Measurements from ENCODE around the gene GCLC. TPM values are rescaled to one million over a fixed set of nuclear protein-coding genes. Genes with fewer than 3 reads are reported as not detected.

Gene GCLC
- total and polyA plus RNA-seq, 2 donors from 2014 or later: 14.8 to 31.8 TPM

DNA sequence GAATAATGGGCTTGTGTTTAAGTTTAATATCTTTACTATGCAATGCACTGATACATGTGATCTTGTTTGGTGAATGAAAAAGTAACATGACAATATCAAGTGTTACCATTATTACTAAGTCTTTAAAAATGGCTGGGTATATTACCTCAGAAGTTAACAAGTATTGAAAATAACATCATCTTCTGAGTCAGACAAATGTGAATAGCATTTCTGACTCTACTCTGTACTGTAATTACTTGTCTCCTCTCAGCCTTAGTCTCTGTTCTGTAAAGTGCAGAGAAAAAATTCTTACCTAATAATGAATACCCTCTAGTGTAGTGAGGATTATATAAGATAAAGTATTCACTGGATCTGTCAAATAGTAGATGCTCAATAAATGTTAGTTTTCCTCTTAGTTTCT lies 47.0 kb upstream of the GCLC start:
- DNase-seq (no peak), FAIRE-seq (no peak)
- TF ChIP-seq, protein P1, sequence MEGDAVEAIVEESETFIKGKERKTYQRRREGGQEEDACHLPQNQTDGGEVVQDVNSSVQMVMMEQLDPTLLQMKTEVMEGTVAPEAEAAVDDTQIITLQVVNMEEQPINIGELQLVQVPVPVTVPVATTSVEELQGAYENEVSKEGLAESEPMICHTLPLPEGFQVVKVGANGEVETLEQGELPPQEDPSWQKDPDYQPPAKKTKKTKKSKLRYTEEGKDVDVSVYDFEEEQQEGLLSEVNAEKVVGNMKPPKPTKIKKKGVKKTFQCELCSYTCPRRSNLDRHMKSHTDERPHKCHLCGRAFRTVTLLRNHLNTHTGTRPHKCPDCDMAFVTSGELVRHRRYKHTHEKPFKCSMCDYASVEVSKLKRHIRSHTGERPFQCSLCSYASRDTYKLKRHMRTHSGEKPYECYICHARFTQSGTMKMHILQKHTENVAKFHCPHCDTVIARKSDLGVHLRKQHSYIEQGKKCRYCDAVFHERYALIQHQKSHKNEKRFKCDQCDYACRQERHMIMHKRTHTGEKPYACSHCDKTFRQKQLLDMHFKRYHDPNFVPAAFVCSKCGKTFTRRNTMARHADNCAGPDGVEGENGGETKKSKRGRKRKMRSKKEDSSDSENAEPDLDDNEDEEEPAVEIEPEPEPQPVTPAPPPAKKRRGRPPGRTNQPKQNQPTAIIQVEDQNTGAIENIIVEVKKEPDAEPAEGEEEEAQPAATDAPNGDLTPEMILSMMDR (IDR thresholded peaks at IDR 0.05; ENCODE audit: borderline replicate concordance, extremely low read depth, insufficient read depth): no peak
- Histone ChIP-seq H3K9ac (ENCODE audit: low read length in 3 of 3) (no peak overlapping the region), H3K36me3 (ENCODE audit: control insufficient read depth in 2 of 3, insufficient read depth in 3 of 3, low read length in 3 of 3) (no peaks in the 10 kb centered on the region), H3K4me1 (ENCODE audit: control insufficient read depth in 2 of 3, insufficient read depth in 2 of 3, low read depth in 1 of 3, low read length in 3 of 3) (no peaks in the 10 kb centered on the region), H3K9me3 (ENCODE audit: control insufficient read depth in 2 of 3, insufficient read depth in 1 of 3, low read length in 3 of 3) (no peaks in the 10 kb centered on the region), H3K4me3 (ENCODE audit: low read length in 3 of 3) (no peak overlapping the region), H3K27ac (ENCODE audit: low read depth in 2 of 2, low read length in 2 of 2) (no peak overlapping the region), H3K27me3 (ENCODE audit: control insufficient read depth, insufficient read depth, low read length) (no peaks in the 10 kb centered on the region)
- intact Hi-C loops (cut with DNase I): no loop called here

- DNase-seq (no peak), FAIRE-seq (no peak)
- H3K27ac ChIP-seq (ENCODE audit: low read depth in 2 of 2, low read length in 2 of 2): no peak overlapping the region
- H3K9me3 ChIP-seq (ENCODE audit: control insufficient read depth in 2 of 3, insufficient read depth in 1 of 3, low read length in 3 of 3): no peaks in the 10 kb centered on the region
- H3K36me3 ChIP-seq (ENCODE audit: control insufficient read depth in 2 of 3, insufficient read depth in 3 of 3, low read length in 3 of 3): no peaks in the 10 kb centered on the region
- H3K27me3 ChIP-seq (ENCODE audit: control insufficient read depth, insufficient read depth, low read length): no peaks in the 10 kb centered on the region
- intact Hi-C loops (cut with DNase I): no loop called here
- TF ChIP-seq, protein P1 (IDR thresholded peaks at IDR 0.05; ENCODE audit: borderline replicate concordance, extremely low read depth, insufficient read depth): no peak
- no peak overlapping the region for H3K4me3 ChIP-seq (ENCODE audit: low read length in 3 of 3)
- H3K4me1 ChIP-seq (ENCODE audit: control insufficient read depth in 2 of 3, insufficient read depth in 2 of 3, low read depth in 1 of 3, low read length in 3 of 3): no peaks in the 10 kb centered on the region
- no peak overlapping the region for H3K9ac ChIP-seq (ENCODE audit: low read length in 3 of 3)
Observed at GRCh38 chr6:53588816-53589509, 44.1 kb upstream of the GCLC start.

DNA sequence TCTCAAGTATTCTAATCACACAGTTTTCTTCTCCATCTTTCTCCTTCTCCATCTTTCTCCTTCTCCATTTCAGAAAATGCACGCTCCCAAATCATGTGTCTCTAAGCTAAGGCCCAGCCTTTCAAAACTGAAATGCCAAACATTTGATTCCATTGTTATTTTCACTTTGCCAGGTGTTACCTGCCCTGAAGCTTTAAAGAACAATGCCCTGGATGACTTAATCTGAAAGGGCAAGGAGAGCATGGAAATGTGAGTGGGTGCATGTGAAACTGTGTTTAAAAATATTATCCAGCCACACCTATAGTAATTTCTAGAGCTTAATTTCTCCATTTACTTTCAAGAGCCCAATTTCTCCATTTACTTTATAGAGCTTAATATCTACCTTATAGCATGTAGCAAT lies 42.4 kb upstream of the GCLC start:
- TF ChIP-seq, protein P1 (IDR thresholded peaks at IDR 0.05; ENCODE audit: borderline replicate concordance, extremely low read depth, insufficient read depth): no peak
- no peak overlapping the region for H3K4me3 ChIP-seq (ENCODE audit: low read length in 3 of 3)
- intact Hi-C loops (cut with DNase I): no loop called here
- H3K27me3 ChIP-seq (ENCODE audit: control insufficient read depth, insufficient read depth, low read length): no peaks in the 10 kb centered on the region
- no peak overlapping the region for H3K9ac ChIP-seq (ENCODE audit: low read length in 3 of 3)
- H3K27ac ChIP-seq (ENCODE audit: low read depth in 2 of 2, low read length in 2 of 2): no peak overlapping the region
- no peaks in the 10 kb centered on the region for H3K36me3 ChIP-seq (ENCODE audit: control insufficient read depth in 2 of 3, insufficient read depth in 3 of 3, low read length in 3 of 3)
- no peak for DNase-seq
- no peak for FAIRE-seq
- H3K4me1 ChIP-seq (ENCODE audit: control insufficient read depth in 2 of 3, insufficient read depth in 2 of 3, low read depth in 1 of 3, low read length in 3 of 3): no peaks in the 10 kb centered on the region
- no peaks in the 10 kb centered on the region for H3K9me3 ChIP-seq (ENCODE audit: control insufficient read depth in 2 of 3, insufficient read depth in 1 of 3, low read length in 3 of 3)
